ENCODE results near the gene MYBPH. TPM values are rescaled to one million over a fixed set of nuclear protein-coding genes. Genes with fewer than 3 reads are reported as not detected.

Gene MYBPH
- total RNA-seq, 4 donors from 2014 or later: 0.11 to 0.75 TPM; not detected in 2

- WGBS, 2 donors: 82 to 86% methylated on average over 1 of the region's 1 CpG
- Histone ChIP-seq H3K27me3 (no peaks in the 10 kb centered on the region), H3K4me3 (replicated peaks in 1 of 3) (no peak overlapping the region), H3K27ac (no peak overlapping the region), H3K9me3 (no peaks in the 10 kb centered on the region), H3K4me1 (peaks cover 15% of the 10 kb centered on the region in 2 donors), H3K36me3 (no peaks in the 10 kb centered on the region)
- intact Hi-C loops (cut with DNase I): no loop called here
- no peak for DNase-seq
- TF ChIP-seq, protein P1, sequence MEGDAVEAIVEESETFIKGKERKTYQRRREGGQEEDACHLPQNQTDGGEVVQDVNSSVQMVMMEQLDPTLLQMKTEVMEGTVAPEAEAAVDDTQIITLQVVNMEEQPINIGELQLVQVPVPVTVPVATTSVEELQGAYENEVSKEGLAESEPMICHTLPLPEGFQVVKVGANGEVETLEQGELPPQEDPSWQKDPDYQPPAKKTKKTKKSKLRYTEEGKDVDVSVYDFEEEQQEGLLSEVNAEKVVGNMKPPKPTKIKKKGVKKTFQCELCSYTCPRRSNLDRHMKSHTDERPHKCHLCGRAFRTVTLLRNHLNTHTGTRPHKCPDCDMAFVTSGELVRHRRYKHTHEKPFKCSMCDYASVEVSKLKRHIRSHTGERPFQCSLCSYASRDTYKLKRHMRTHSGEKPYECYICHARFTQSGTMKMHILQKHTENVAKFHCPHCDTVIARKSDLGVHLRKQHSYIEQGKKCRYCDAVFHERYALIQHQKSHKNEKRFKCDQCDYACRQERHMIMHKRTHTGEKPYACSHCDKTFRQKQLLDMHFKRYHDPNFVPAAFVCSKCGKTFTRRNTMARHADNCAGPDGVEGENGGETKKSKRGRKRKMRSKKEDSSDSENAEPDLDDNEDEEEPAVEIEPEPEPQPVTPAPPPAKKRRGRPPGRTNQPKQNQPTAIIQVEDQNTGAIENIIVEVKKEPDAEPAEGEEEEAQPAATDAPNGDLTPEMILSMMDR (IDR thresholded peaks at IDR 0.05): no peak
- TF ChIP-seq POLR2A (IDR thresholded peaks at IDR 0.05): no peak
Measured at GRCh38 chr1:203158423-203158822, 17.2 kb downstream of the MYBPH start.

GRCh38 chr1:203156280-203156679, 19.3 kb downstream of the MYBPH start:
- 60 to 89% methylated on average over 1 of the region's 1 CpG for WGBS, 2 donors
- Histone ChIP-seq H3K9me3 (no peaks in the 10 kb centered on the region), H3K27me3 (no peaks in the 10 kb centered on the region), H3K4me3 (replicated peaks in 1 of 3) (no peak overlapping the region), H3K36me3 (no peaks in the 10 kb centered on the region), H3K4me1 (peaks cover 34 to 35% of the 10 kb centered on the region in 2 donors), H3K27ac (no peak overlapping the region)
- TF ChIP-seq, protein P1 (IDR thresholded peaks at IDR 0.05): no peak
- no peak for TF ChIP-seq POLR2A (IDR thresholded peaks at IDR 0.05)
- DNase-seq: no peak
- intact Hi-C loops (cut with DNase I): no loop called here

- WGBS, 2 donors: 68% methylated on average over 11 to 12 of the region's 13 CpGs
- no peaks in the 10 kb centered on the region for H3K9me3 ChIP-seq
- H3K36me3 ChIP-seq: no peaks in the 10 kb centered on the region
- H3K27me3 ChIP-seq: no peaks in the 10 kb centered on the region
- H3K4me1 ChIP-seq: peaks cover 33 to 37% of the 10 kb centered on the region in 2 donors
- intact Hi-C loops (cut with DNase I): no loop called here
- no peak overlapping the region for H3K4me3 ChIP-seq (replicated peaks in 1 of 3)
- TF ChIP-seq POLR2A (IDR thresholded peaks at IDR 0.05): no peak
- no peak for DNase-seq
- H3K27ac ChIP-seq: peak overlapping the region; percentile 69 to 88 (median 83)
Measured at GRCh38 chr1:203153989-203154821, 21.4 kb downstream of the MYBPH start.

DNA sequence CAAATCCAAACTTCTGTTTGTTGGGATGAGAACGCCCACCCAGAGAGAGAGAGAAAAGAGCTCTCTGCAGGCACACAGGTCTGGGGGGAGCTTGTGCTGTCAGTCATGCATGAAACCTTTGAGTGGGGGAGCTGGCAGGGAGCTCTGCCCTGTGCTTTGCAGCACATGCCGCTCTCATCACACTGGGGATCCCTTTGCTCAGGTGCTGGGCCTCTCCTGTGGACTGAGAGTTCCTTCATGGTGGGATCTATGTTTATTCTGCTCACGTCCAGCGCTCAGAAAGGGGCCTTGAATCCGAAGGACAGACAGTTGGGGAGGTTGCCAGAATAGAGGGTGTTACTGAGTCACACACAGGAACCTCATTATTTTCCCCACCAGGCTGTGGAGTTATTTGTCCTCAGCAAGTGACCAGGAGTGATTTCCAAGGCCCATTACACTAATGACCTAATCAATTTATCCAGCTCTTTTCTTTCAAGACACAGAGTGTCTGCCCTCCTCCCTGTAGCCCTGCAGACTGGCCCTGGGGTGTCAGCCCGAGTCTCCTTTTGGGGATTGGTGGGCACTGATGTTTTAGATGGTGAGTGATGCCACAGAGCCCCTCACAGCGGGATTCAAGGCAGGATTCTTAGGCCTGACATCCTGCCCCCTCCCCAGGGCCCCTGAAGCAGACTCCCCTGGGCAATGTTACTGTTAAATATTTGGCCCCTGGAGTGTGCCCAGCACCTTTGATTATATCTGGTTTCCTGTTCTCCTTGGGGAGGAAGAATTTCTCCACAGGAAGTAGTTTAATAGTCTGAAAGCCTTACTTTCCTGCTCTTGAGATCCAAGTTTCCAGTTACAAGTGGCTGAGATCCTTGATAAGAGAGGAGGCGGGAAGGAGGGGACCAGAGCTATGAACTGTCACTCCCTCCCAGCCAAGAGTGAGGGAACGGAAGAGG, 22.3 kb downstream of the MYBPH start:
- Histone ChIP-seq H3K36me3 (no peaks in the 10 kb centered on the region), H3K9me3 (no peaks in the 10 kb centered on the region), H3K27ac (peak overlapping the region; percentile 69 to 88 (median 83)), H3K27me3 (no peaks in the 10 kb centered on the region), H3K4me1 (peaks cover 33 to 37% of the 10 kb centered on the region in 2 donors), H3K4me3 (replicated peaks in 1 of 3) (no peak overlapping the region)
- 47 to 52% methylated on average over 5 to 9 of the region's 9 CpGs for WGBS, 2 donors
- DNase-seq: peak; percentile 89 to 91
- intact Hi-C loops (cut with DNase I): no loop called here
- TF ChIP-seq, protein P1 (IDR thresholded peaks at IDR 0.05): no peak
- TF ChIP-seq POLR2A (IDR thresholded peaks at IDR 0.05): peak in 1 of 2 donors; percentile 36

DNA sequence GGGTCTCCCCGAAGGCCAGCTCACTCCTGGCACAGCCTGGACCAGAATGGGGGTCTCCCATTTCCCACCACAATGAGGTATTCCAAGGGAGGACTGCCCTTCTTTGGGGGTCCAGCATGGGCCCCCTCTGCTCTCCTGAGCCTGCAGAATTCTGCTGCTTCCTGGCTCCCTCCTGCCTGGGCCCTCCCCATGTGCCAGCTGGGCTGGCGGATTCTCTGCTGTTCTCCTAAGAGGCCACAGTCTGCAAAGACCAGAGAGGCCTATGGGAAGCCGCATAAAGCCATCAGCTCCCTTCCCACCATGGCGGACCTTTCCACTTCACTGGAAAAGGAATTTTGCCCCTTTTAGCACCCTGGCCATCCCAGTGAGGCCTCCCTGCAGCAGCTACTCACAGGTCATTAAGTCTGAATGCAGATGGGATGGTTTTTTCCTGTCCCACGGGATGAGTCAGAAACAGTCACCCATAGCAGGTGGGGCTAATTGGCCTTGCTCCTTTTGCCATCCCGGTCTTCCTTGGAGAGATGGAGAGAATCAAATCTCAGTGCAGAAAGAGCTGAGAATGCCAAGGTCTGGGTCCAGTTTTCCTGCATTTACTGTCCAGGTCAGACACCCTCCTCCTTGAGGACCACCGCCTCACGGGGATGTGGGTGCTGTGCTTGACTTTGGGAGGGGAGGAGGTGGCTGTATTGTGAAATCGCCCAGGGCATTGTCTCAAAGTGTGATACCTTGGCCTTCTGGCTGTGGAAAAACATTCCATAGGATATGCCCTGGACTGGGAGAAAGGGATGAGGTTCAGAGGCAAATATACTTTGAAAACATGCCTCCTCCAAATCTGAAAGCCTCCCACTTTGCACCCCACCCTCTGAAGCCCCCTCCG, 23.2 kb downstream of the MYBPH start:
- WGBS, 2 donors: 48 to 51% methylated on average over 8 to 9 of the region's 10 CpGs
- H3K4me1 ChIP-seq: peaks cover 33 to 37% of the 10 kb centered on the region in 2 donors
- peak overlapping the region; percentile 69 to 88 (median 83) for H3K27ac ChIP-seq
- intact Hi-C loops (cut with DNase I): no loop called here
- H3K27me3 ChIP-seq: no peaks in the 10 kb centered on the region
- DNase-seq: peak; percentile 53 to 56
- no peak overlapping the region for H3K4me3 ChIP-seq (replicated peaks in 1 of 3)
- H3K9me3 ChIP-seq: no peaks in the 10 kb centered on the region
- TF ChIP-seq POLR2A (IDR thresholded peaks at IDR 0.05): no peak
- TF ChIP-seq, protein P1 (IDR thresholded peaks at IDR 0.05): no peak
- no peaks in the 10 kb centered on the region for H3K36me3 ChIP-seq
